GM19035 (cell line): ENCODE data around the gene KIRREL3.
A peak's percentile ranks its signal among the peaks of the same experiment; 100 is the strongest.

ENCODE experiments used
- ATAC-seq: cut with Tn5 transposase; IDR thresholded peaks from one replicate; pipeline ENCODE4 v1.9.1; 2021; ENCODE audit not compliant: unreplicated experiment

The KIRREL3 gene

DNA sequence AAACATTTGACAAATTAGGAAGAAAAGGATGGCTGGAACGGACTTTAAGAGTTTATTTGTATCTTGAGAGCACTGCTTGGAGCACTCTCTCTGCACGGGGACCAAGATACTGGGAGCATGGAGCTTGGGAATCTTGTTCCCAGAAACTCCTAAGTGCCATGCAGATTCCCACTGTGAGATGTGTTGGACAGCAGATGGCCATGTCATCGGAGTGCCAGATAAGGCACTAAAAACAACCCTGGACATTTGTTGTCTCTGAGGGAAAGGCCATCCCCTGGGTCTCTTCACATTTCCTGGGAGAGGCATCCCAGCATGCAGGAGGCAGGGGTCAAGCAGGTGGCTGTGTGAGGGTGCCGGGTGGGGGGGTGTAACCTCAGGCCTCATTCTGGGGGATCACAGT lies 2.9 kb downstream of the KIRREL3 start:
- no peak for ATAC-seq

DNA sequence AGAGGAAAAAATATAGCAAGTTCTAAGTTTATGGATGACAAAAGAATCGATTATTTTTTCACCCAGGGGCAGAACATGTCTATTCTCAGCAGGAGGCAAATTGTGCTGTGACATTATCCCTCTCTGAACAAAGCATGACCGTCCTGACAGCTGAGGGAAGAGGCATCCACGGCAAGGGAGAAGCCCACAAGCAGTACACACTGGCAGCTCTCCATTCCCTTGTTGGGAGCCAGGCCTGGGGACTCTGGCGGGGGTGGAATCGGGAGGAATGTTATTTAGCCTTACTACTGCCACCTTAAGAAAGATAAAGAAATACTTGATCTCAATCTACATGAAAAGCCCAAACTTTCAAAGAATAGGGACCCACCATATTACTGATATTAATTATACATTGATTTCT lies 3.4 kb downstream of the KIRREL3 start:
- no peak for ATAC-seq

DNA sequence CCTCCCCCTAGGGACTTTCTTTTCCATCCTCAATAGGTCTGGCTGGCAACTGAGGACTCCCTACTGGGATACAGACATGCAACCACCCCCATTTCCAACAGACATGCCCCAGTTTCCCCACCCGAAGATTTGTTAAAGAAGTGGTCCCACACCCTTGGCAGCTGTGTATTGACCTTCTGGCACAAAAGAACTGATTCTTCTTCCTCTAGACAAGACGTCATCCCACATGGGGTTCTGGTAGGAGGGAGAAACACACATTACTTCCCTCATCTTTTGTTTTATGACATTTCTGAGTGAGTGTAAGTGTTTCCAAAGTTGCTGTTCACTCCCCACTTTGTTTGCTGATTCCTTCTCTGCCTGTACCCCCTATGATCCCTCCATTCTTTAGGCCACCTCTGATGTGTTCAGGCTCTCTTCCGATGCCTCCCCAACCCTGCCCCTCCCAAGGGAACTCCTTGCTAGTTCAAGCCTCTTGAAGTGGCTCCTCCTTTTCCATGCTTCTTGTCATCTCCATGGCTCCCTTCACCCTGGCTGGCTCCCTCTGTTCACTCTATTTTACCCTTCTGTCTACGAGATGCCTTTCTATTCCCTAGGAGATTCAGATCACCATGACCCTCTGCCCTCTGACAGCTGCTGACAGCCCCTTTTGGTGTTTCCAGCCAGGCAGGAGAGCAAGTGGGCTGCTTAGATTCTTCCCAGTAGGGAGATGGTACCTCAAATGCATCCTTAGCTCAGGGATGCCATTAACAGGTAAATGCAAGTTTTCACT lies 4.3 kb downstream of the KIRREL3 start:
- no peak for ATAC-seq

DNA sequence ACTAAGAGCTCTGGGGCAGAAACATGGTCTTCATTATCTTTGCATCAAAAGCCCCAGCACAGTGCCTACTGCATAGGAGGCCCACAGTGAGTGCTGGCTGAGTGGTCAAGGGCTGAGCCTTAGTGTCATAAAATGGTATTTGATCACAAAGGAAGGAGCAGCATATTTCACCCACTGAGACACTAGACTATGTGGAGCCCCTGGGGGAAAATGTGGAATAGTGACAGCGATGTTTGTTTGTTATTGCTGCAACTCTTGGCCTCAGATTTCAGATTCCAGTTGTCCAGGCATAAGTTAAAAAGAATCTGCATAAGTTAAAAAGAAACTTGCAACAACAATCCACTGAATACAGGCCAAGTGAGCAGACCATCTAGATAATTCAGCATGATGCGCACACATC lies 7.0 kb downstream of the KIRREL3 start:
- ATAC-seq = no peak

DNA sequence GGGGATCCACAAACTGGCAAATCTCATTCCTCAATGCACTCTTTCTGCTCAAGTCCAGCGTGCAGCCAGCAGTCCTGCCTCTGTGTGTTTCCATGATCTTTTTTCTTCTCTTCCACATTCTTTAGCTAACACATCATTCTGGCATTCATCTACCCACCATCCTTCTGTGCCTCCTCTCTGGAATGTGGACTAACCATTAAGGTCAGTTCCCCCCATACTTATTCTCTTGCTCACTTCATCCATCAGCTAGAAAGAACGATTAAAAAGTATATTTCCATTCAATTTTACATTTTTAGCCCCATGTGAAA lies 7.8 kb downstream of the KIRREL3 start:
- no peak for ATAC-seq

DNA sequence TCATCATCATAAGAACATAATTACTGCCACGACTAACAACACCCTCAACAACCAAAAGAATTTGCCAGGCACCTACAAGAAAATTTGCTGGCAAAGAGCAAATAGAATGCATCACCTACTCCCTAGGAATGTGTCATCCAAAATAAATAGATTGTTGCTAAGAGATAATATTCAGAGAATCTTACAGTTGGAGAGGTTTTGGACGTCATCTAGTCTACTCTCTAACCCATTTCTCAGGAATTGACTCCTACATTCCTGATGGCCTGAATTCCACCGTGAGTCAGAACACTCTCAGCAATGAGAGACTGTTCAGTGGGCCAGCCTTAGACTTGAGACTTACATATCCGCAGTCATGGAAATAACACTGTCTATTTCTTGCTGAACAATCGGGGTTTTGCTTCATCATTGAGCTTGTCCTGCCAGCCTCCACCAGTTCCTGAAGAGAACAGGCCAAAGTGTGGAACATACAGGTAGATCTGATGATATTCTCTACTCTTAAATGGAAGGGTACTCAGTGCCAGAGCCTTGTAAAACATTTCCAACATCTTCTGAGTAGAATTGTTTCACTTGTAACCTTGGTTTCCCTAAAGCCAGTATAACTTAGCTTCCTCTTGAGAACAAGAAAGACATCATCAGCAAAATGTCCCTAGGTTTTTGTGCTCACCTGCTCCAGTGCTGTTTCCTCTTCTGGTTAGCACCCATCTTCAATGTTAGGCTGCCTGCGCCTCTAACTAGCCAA lies 8.3 kb downstream of the KIRREL3 start:
- ATAC-seq = no peak

DNA sequence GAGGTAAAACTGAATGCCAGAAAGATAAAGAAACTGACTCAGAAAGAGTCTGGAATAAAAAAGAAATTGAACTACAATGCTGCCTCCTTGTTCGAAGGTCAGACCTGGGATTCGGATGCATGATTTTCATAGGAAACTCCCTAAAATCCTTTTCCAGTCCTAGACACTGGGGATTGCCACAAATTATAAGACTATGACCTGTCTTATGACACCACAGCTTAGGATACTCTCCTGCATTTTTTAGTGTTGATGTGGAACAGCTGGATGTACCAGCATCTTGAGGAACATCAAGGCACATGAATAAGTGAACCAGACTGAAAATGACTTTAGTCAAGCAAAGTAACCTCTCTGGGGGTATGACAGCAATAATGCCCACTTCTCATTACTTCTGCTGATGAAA lies 9.0 kb downstream of the KIRREL3 start:
- no peak for ATAC-seq

DNA sequence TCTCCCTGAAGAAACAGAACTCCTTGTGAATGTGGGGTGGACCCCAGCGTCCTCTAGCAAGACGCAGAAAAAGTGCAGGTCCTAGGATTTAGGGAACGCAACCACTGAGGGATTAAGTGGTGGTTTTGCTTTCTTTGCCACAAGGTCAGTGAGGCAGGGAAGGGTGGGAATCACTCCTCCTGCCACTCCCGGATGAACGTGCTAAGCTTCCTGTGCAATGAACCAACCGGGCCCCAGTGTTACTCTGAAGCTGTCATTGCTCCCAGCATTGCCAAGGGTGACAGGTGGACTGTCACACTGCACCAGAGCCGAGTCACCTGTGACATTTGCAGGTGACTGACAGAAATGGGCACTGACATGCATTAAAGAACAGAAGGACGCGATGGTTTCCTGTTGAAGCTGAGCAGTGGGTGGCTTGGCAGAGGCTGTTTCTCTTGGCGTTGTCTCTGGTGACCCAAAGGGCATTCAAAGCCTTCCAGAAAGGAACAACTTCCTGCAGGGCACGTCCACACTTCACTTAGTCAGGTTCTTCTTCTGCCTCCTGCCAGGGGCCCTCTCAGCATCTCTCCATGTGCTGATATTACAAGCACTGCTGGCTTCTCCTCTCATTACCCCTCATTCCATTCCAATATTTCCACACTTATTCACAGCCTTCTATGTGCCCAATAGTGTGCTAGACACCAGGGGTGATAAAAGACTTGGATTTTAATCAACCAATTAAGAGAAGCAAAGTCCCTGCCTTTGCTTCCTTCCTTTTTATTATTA lies 9.7 kb downstream of the KIRREL3 start:
- no peak for ATAC-seq

DNA sequence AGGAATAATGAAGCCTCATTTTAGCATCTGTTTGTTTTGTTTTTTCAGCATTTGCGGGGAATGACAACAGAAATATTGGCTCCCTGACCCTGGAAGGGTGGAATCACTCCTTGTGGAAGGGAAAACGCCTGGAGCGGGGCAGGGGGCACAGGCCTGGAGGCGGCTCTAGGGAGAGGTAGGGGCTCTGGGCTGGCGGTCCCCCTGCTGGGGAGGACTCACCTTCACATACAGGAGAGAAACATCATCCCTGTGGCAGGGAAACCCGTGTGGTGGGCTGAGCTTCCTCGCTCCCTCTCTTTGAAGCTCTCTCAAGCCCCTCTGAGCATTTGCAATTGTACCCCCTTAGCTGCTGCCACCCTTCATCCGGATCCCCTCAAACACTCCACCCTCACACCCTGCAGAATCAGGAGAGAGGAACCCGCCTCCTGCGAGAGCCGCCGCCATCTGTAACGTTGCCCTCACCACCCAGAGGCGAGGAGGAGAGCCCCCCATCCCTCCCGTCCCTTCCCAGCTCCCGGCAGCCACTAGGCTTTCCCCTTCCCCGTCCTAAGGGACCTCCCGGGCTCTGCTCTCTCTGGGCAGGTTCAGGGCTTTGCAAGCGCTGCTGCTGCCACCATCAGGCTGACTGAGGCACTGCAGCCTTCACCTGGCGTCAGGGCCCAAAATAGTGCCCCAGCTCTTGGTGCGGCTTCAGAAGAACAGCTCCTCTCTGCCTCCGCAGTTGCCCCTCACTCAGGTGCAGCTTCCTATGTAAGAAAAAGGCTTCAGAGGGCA lies 10.4 kb downstream of the KIRREL3 start:
- peak; percentile 94 for ATAC-seq

DNA sequence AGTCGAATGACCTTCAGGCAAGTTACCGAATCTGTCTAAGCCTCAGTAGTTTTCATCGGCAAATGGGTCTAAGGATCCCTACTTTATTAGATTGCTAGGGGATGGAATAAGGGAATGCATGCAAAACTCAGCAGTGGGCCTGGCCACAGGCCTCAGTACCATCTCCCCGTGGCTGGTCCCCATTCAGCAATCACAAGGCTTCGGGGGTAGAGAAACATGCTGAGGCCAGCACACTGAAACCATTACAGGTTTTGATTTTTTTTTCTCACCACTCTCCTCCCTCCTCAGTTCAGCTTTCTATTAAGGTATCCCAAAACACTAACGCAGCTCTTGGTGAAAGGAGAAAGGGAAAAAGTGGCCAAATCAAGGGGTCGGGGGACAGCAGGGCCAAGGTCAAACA lies 11.9 kb downstream of the KIRREL3 start:
- ATAC-seq = no peak

DNA sequence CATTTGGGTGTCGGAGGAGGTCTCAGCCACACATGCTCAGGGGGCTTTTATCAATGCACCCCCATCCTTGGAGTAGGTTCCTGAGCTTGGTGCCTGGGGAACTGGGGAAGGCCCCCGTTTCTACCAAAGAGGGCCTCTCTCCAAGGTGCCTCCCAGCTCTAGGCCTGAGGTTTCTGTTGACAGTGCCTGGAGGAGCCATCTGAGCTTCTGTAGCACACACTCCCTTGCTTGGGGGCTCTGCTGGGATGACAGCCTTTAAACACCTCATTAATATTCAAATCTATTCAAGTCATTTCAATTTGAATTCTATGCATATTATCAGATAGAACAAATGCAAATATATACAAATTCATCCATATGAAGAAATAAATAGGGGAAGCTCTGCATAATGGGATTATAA lies 18.9 kb downstream of the KIRREL3 start:
- ATAC-seq = no peak

DNA sequence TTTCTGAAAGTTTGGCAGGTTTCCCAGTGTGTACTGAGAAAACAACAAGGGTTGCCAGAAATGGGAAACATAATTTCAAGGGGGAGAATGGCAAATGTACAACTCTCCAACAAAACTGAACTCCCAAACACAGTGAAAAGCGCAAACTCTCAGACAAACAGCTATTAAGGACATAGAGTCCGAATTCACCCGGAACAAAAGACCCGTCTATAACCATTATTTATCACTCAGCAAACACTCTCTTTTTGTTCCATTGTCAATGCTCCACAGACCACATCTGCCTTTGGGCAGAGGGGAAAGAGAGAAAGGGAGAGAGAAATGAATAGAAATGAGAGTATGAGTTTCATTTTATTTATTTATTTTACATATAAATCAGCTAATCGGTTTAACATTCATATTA lies 21.7 kb downstream of the KIRREL3 start:
- no peak for ATAC-seq

DNA sequence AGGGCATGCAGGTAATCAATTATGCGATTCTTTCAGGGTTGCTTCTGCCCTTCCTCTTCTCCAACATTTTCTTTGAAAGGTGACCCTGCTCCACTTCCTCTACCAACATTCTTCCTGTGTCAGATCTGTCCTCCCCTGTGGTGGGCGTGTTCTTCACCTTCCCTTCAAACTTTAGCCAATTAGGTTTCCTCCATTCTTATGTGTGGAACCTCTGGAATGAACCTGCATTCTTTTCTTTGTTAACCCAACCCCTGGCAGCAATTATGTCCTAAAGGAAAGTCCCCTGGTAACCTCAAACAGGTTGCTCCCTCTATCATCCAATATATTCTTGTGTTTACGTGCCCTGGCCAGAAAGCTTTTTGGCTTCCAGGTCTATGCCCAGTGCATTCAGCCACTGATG lies 22.4 kb downstream of the KIRREL3 start:
- no peak for ATAC-seq

DNA sequence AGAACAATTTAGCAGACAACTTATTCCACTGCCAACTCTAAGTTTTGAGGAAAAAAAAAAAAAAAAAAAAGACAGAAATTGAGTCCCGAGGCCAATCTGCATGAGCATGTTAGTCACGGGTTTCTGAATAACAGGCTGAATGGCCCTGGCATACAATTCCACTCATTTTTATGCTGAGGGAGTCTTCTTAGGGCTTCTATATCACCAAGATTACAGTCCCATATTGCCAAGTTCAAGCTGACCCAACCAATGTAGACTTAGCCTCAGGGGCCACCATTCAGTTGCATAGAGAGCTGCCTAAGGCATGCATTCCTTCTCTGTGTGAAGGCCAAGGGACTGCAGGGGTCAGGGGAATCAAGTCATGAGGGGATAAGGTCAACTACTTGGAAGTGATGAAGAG lies 27.5 kb downstream of the KIRREL3 start:
- no peak for ATAC-seq

DNA sequence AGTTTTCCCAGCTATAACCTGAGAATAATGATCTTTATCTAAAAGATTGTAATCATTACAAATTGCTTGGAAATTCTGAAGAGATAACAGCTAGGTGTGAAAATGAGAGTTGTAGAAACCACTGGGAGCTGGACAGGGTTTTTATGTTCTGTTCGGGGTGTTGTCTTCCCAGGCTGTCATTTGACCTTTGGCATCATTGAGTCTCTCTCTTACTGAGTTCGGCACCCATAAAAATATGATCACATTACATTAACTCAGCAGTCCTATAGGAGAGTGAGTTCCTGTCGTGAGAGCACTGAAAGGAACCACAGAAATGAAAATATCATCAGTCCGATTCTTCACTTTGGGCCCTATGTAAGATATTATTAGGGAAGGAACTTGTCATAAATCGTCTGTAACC lies 29.3 kb downstream of the KIRREL3 start:
- ATAC-seq = no peak

DNA sequence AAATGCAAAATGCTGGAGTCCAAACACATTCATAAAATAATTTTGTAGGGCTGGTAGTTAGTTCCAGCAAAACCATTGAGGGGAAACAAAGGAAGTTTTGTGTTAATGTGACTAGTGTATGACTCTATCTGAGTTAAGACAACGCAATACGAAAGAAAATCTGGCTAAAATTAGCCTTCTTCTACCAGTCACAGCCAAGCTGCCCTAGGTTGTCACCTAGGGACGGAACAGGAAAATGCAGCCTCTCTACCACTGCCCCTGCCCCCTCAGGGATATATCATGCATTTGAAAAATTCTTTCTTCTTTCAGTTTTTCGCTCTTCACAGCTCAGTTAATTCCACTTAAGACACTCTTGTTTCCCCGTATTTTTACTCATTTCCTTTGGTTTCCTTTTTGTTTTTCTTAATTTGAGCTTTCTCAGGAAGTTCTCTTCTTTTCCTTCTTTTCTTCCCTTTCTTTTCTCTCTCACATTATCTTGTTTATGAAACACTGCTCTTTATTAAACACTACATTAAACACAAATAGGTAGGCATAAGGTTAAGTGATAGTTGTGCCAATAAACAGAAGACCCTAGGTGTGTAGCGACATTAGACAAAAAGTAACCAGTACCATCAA lies 30.6 kb downstream of the KIRREL3 start:
- no peak for ATAC-seq

DNA sequence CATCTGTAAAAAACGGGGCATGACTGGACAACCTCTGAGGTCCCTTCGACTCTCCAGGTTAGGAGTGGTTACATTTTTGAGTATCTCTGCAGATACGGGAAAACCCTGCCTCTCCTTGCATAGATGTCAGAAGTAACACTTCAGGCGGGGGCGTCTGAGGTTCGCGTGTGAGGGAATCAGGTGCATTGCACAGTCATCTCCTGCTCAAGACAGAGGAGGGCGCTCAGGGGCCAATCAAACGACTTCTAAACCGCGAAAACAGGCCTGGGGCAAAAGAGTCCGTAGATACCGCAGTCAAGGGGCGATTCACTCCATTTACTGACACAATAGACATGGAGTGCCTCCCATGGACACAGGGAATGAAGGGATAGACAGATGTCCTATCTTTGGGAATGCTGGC lies 31.7 kb downstream of the KIRREL3 start:
- no peak for ATAC-seq

DNA sequence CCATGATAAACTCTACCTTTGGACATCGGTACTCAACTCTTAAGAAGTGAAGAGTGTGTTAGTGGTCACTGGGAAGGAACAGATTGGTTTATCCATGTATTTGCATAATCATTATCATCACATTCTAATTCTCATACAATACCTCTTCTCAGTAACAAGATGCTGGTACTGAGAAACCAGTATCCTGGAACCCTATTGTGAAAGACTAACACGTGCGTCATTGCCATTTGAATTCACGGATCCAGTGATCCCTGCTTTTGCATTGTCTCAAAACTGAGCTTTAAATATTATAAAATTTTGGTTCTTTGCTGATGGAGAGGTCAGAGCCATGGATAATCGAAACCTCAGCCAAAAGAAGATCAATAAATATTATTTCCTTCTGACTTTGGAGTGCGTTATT lies 35.2 kb downstream of the KIRREL3 start:
- no peak for ATAC-seq

DNA sequence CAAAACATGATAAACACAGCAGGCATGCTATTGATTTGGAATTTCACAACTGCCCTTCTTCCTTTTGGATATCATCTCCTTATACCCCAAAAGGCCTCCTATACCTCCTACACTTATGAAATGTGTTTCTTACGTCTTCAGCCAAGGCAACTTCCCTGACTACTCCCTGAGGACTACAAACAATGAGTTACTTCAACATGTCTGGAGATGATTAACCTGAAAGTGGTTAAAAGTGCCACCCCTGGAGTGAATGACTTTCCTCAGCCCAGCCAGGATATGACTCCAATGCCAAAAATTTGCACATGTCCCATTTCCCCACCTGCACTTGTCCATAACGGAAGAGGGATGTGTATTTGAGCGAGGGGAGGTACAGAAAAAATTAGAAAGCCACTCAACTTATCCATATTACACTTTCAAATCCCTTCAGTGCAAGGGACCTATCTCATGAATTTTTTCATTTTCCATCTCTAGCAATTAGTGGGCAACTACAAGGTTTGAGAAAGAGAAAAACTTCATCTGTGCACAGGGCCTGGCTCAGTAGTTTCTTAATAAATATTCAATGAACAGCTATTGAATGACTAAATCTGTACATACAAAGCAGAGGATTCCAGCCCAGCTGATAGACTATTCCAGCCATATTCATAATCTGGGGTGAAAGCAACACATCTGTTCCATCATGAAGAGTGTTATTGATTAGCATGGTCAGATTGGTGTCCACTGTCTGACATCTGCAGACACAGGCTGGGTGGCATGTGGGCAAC lies 36.8 kb downstream of the KIRREL3 start:
- ATAC-seq = no peak

DNA sequence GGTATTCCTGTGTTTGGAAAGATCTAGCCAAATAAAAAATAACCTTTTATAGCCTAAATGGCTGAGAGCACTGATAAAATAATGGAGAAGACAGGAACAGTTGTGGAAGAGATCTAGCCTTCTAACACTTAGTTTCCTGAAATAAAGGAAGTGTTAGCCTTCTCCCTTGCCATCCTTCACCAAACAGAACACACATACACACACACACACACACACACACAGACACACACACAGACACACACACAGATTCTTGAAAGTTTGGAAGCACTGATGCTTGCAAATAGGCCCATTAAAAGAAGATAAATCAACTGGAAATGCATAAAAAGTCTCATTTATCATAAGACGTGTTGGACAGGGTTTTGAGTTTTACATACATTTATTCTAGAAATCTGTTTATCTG lies 37.5 kb downstream of the KIRREL3 start:
- no peak for ATAC-seq
